Measurements from ENCODE around the gene LPAR3.

LPAR3 gene

GRCh38 chr1:84835169-84835568 is 57.8 kb downstream of the LPAR3 start:
- H3K36me3 ChIP-seq (replicated peaks; ENCODE audit: insufficient read depth, low read length) = no peaks in the 10 kb centered on the region
- TF ChIP-seq EZH2phosphoT487 (IDR thresholded peaks at IDR 0.05; ENCODE audit: low read length) (no peak), CTCF (IDR thresholded peaks at IDR 0.05; ENCODE audit: low read length) (no peak), EZH2 (optimal IDR thresholded peaks at IDR 0.05; ENCODE audit: low read depth, low read length) (no peak)
- H3K9me3 ChIP-seq (replicated peaks; ENCODE audit: insufficient read depth, low read length) = no peaks in the 10 kb centered on the region
- H3K9me2 ChIP-seq (replicated peaks; ENCODE audit: insufficient read depth, low read length) = no peaks in the 10 kb centered on the region
- no peaks in the 10 kb centered on the region for H3F3A ChIP-seq (ENCODE audit: insufficient read depth, low read length)
- no peak overlapping the region for H3K9ac ChIP-seq (ENCODE audit: low read length)
- H4K20me1 ChIP-seq (ENCODE audit: insufficient read depth, low read length) = no peaks in the 10 kb centered on the region
- no peaks in the 10 kb centered on the region for H3K27me3 ChIP-seq (replicated peaks; ENCODE audit: insufficient read depth, low read length)
- no peaks in the 10 kb centered on the region for H3K79me2 ChIP-seq (ENCODE audit: low read length)
- no peak for DNase-seq
- H3K4me1 ChIP-seq (ENCODE audit: low read length) = no peaks in the 10 kb centered on the region
- H3K4me2 ChIP-seq (ENCODE audit: low read depth, low read length) = no peak overlapping the region
- no peak overlapping the region for H3K4me3 ChIP-seq (ENCODE audit: low read length)
- H2AFZ ChIP-seq (ENCODE audit: low read length) = no peak overlapping the region
- H3K27ac ChIP-seq (ENCODE audit: low read length) = no peak overlapping the region

GRCh38 chr1:84834419-84835064 is 58.5 kb downstream of the LPAR3 start:
- H3K9me3 ChIP-seq (replicated peaks; ENCODE audit: insufficient read depth, low read length) = no peaks in the 10 kb centered on the region
- H3K4me1 ChIP-seq (ENCODE audit: low read length) = no peaks in the 10 kb centered on the region
- H3K9ac ChIP-seq (ENCODE audit: low read length) = no peak overlapping the region
- no peaks in the 10 kb centered on the region for H3F3A ChIP-seq (ENCODE audit: insufficient read depth, low read length)
- H3K27ac ChIP-seq (ENCODE audit: low read length) = no peak overlapping the region
- H3K9me2 ChIP-seq (replicated peaks; ENCODE audit: insufficient read depth, low read length) = no peaks in the 10 kb centered on the region
- no peaks in the 10 kb centered on the region for H3K36me3 ChIP-seq (replicated peaks; ENCODE audit: insufficient read depth, low read length)
- DNase-seq = no peak
- no peak overlapping the region for H2AFZ ChIP-seq (ENCODE audit: low read length)
- no peak overlapping the region for H3K4me3 ChIP-seq (ENCODE audit: low read length)
- no peak for TF ChIP-seq EZH2phosphoT487 (IDR thresholded peaks at IDR 0.05; ENCODE audit: low read length)
- no peak for TF ChIP-seq EZH2 (optimal IDR thresholded peaks at IDR 0.05; ENCODE audit: low read depth, low read length)
- no peak for TF ChIP-seq CTCF (IDR thresholded peaks at IDR 0.05; ENCODE audit: low read length)
- no peaks in the 10 kb centered on the region for H4K20me1 ChIP-seq (ENCODE audit: insufficient read depth, low read length)
- no peak overlapping the region for H3K4me2 ChIP-seq (ENCODE audit: low read depth, low read length)
- H3K27me3 ChIP-seq (replicated peaks; ENCODE audit: insufficient read depth, low read length) = no peaks in the 10 kb centered on the region
- H3K79me2 ChIP-seq (ENCODE audit: low read length) = no peaks in the 10 kb centered on the region

GRCh38 chr1:84833194-84833593 is 59.8 kb downstream of the LPAR3 start:
- H3K4me2 ChIP-seq (ENCODE audit: low read depth, low read length) = no peak overlapping the region
- H3K79me2 ChIP-seq (ENCODE audit: low read length) = no peaks in the 10 kb centered on the region
- no peak for DNase-seq
- H3K9ac ChIP-seq (ENCODE audit: low read length) = no peak overlapping the region
- H3K27ac ChIP-seq (ENCODE audit: low read length) = no peak overlapping the region
- H3K27me3 ChIP-seq (replicated peaks; ENCODE audit: insufficient read depth, low read length) = no peaks in the 10 kb centered on the region
- no peaks in the 10 kb centered on the region for H3K9me3 ChIP-seq (replicated peaks; ENCODE audit: insufficient read depth, low read length)
- no peaks in the 10 kb centered on the region for H4K20me1 ChIP-seq (ENCODE audit: insufficient read depth, low read length)
- no peaks in the 10 kb centered on the region for H3F3A ChIP-seq (ENCODE audit: insufficient read depth, low read length)
- H3K4me3 ChIP-seq (ENCODE audit: low read length) = no peak overlapping the region
- H3K36me3 ChIP-seq (replicated peaks; ENCODE audit: insufficient read depth, low read length) = no peaks in the 10 kb centered on the region
- no peaks in the 10 kb centered on the region for H3K4me1 ChIP-seq (ENCODE audit: low read length)
- no peaks in the 10 kb centered on the region for H3K9me2 ChIP-seq (replicated peaks; ENCODE audit: insufficient read depth, low read length)
- H2AFZ ChIP-seq (ENCODE audit: low read length) = no peak overlapping the region
- no peak for TF ChIP-seq EZH2 (optimal IDR thresholded peaks at IDR 0.05; ENCODE audit: low read depth, low read length)
- TF ChIP-seq EZH2phosphoT487 (IDR thresholded peaks at IDR 0.05; ENCODE audit: low read length) = no peak
- TF ChIP-seq CTCF (IDR thresholded peaks at IDR 0.05; ENCODE audit: low read length) = no peak

All from MM.1S (cell line).